COLO829 (cell line): ENCODE measurements around the gene DCBLD1.

Experiments used
- DNase-seq: peaks from one replicate; pipeline ENCODE4 v3.0.0; 2012; ENCODE audit warnings: low spot score

DCBLD1 gene

GRCh38 chr6:117558818-117559217 is 76.3 kb downstream of the DCBLD1 start:
- no peak for DNase-seq

- no peak for DNase-seq
Observed at GRCh38 chr6:117559299-117559698, 76.8 kb downstream of the DCBLD1 start.

- DNase-seq: no peak
Observed at GRCh38 chr6:117561128-117561527, 78.7 kb downstream of the DCBLD1 start.

GRCh38 chr6:117564681-117565080 is 82.2 kb downstream of the DCBLD1 start:
- DNase-seq: no peak

- DNase-seq: no peak
Observed at GRCh38 chr6:117568247-117568646, 85.8 kb downstream of the DCBLD1 start.

GRCh38 chr6:117568831-117569410 is 86.4 kb downstream of the DCBLD1 start:
- no peak for DNase-seq

GRCh38 chr6:117573006-117573680 is 90.7 kb downstream of the DCBLD1 start:
- DNase-seq: no peak

GRCh38 chr6:117574198-117574597 is 91.7 kb downstream of the DCBLD1 start:
- no peak for DNase-seq

- DNase-seq: no peak
Observed at GRCh38 chr6:117585647-117586046, 103.2 kb downstream of the DCBLD1 start.

- DNase-seq: no peak
Observed at GRCh38 chr6:117590447-117590846, 108.0 kb downstream of the DCBLD1 start.

GRCh38 chr6:117591405-117591804 is 108.9 kb downstream of the DCBLD1 start:
- DNase-seq: no peak

GRCh38 chr6:117592983-117593759 is 110.7 kb downstream of the DCBLD1 start:
- no peak for DNase-seq

GRCh38 chr6:117595099-117595923 is 112.8 kb downstream of the DCBLD1 start:
- no peak for DNase-seq

- no peak for DNase-seq
Observed at GRCh38 chr6:117597755-117598154, 115.3 kb downstream of the DCBLD1 start.
